Measurements from ENCODE around the gene PRPSAP1.

DNA sequence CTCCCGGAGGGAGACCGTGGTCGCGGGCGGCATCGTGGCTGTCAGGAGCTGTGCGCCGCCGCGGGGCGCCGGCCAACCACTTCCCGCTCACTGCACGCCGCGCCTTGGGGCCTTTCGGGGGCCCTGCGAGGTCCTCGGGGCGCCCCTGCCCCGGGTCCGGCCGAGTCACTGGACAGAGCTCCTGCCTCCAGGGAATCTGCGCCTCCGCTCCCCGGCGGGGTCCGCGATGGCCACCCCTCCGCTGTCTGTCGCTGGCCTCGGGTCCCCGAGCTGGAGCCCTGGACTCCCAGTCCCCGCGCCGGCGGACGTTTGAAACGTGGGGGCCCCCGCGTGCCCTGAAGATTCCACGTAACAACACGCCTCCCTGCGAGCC is 45.8 kb downstream of the PRPSAP1 start, which contains the start of gene QRICH2:
- no peak for TF ChIP-seq POLR2A (IDR thresholded peaks at IDR 0.05)
- TF ChIP-seq, protein P1, sequence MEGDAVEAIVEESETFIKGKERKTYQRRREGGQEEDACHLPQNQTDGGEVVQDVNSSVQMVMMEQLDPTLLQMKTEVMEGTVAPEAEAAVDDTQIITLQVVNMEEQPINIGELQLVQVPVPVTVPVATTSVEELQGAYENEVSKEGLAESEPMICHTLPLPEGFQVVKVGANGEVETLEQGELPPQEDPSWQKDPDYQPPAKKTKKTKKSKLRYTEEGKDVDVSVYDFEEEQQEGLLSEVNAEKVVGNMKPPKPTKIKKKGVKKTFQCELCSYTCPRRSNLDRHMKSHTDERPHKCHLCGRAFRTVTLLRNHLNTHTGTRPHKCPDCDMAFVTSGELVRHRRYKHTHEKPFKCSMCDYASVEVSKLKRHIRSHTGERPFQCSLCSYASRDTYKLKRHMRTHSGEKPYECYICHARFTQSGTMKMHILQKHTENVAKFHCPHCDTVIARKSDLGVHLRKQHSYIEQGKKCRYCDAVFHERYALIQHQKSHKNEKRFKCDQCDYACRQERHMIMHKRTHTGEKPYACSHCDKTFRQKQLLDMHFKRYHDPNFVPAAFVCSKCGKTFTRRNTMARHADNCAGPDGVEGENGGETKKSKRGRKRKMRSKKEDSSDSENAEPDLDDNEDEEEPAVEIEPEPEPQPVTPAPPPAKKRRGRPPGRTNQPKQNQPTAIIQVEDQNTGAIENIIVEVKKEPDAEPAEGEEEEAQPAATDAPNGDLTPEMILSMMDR (IDR thresholded peaks at IDR 0.05) = no peak
